GM19372 (cell line): ENCODE measurements around the gene HTRA2.
A peak's percentile ranks its signal among the peaks of the same experiment; 100 is the strongest.
"Not testable (repeated sequence)": the region's sequence is repeated elsewhere in the genome, so short reads cannot be mapped to it uniquely, and the experiment has no call there.

Experiments
- ATAC-seq: cut with Tn5 transposase; IDR thresholded peaks from one replicate; pipeline ENCODE4 v1.9.1; 2021; ENCODE audit warnings: mild to moderate bottlenecking, low read depth, moderate library complexity; ENCODE audit not compliant: unreplicated experiment

The HTRA2 gene

GRCh38 chr2:74529357-74530238, at the start of gene HTRA2, which contains the start of gene AUP1:
TSS of gene HTRA2 (plus strand) at chr2:74529933. CDS start at chr2:74530007, 74 bp downstream.
TSS of gene AUP1 (minus strand) at chr2:74529706. CDS start at chr2:74529629, 77 bp downstream.
- ATAC-seq, result peak; percentile 80

- no peak for ATAC-seq
Observed at GRCh38 chr2:74481431-74481830, 48.3 kb upstream of the HTRA2 start.

- peak; percentile 50 for ATAC-seq
Observed at GRCh38 chr2:74481961-74482800, 47.6 kb upstream of the HTRA2 start.

GRCh38 chr2:74482801-74483674, 46.7 kb upstream of the HTRA2 start, which contains the start of the genes CCDC142 and TTC31:
TSS of gene CCDC142 (minus strand) at chr2:74482998. CDS start at chr2:74482837, 161 bp downstream.
TSS of gene TTC31 (plus strand) at chr2:74483081. CDS start at chr2:74483096, 15 bp downstream.
- ATAC-seq, result peak; percentile 82

- not testable (repeated sequence) for ATAC-seq
Observed at GRCh38 chr2:74483675-74484164, 46.0 kb upstream of the HTRA2 start.

- ATAC-seq, result no peak
Observed at GRCh38 chr2:74486141-74486540, 43.6 kb upstream of the HTRA2 start.

- no peak for ATAC-seq
Observed at GRCh38 chr2:74488643-74489481, 40.9 kb upstream of the HTRA2 start.

GRCh38 chr2:74489906-74490305, 39.8 kb upstream of the HTRA2 start:
- no peak for ATAC-seq

- no peak for ATAC-seq
Observed at GRCh38 chr2:74491648-74492544, 37.8 kb upstream of the HTRA2 start.

- no peak for ATAC-seq
Observed at GRCh38 chr2:74493546-74493945, 36.2 kb upstream of the HTRA2 start.

- ATAC-seq, result no peak
Observed at GRCh38 chr2:74495440-74495839, 34.3 kb upstream of the HTRA2 start.

GRCh38 chr2:74496997-74497776, 32.5 kb upstream of the HTRA2 start:
- no peak for ATAC-seq

GRCh38 chr2:74497777-74498499, 31.8 kb upstream of the HTRA2 start:
- no peak for ATAC-seq

- ATAC-seq, result no peak
Observed at GRCh38 chr2:74498500-74499266, 31.1 kb upstream of the HTRA2 start.

- no peak for ATAC-seq
Observed at GRCh38 chr2:74499267-74499939, 30.3 kb upstream of the HTRA2 start, which contains the start of gene LBX2. TSS of gene LBX2 (minus strand) at chr2:74499603. CDS start at chr2:74499537, 66 bp downstream.
